ENCODE results near the gene PTPRE.

The PTPRE gene

GRCh38 chr10:128062331-128062880 is 155.5 kb downstream of the PTPRE start:
- no peak for DNase-seq

- DNase-seq: peak; percentile 15
Observed at GRCh38 chr10:128062881-128063563, 156.1 kb downstream of the PTPRE start.

GRCh38 chr10:128063736-128064107 is 156.8 kb downstream of the PTPRE start:
- no peak for DNase-seq

GRCh38 chr10:128064108-128064969 is 157.4 kb downstream of the PTPRE start:
- no peak for DNase-seq

GRCh38 chr10:128064970-128065580 is 158.2 kb downstream of the PTPRE start:
- DNase-seq: no peak

GRCh38 chr10:128065881-128066534 is 159.1 kb downstream of the PTPRE start:
- no peak for DNase-seq

- DNase-seq: no peak
Observed at GRCh38 chr10:128066870-128067382, 160.0 kb downstream of the PTPRE start.

GRCh38 chr10:128067691-128068397 is 160.9 kb downstream of the PTPRE start:
- no peak for DNase-seq

GRCh38 chr10:128068398-128069285 is 161.7 kb downstream of the PTPRE start:
- no peak for DNase-seq

GRCh38 chr10:128069351-128070051 is 162.6 kb downstream of the PTPRE start:
- DNase-seq: peak; percentile 59

GRCh38 chr10:128070161-128070560 is 163.3 kb downstream of the PTPRE start:
- no peak for DNase-seq

- no peak for DNase-seq
Observed at GRCh38 chr10:128070721-128071416, 164.0 kb downstream of the PTPRE start.

GRCh38 chr10:128071417-128071782 is 164.5 kb downstream of the PTPRE start:
- DNase-seq: peak; percentile 22

GRCh38 chr10:128072046-128072445 is 165.1 kb downstream of the PTPRE start:
- no peak for DNase-seq

- no peak for DNase-seq
Observed at GRCh38 chr10:128072941-128073645, 166.2 kb downstream of the PTPRE start.

- DNase-seq: no peak
Observed at GRCh38 chr10:128073890-128074289, 167.0 kb downstream of the PTPRE start.

- no peak for DNase-seq
Observed at GRCh38 chr10:128074589-128074988, 167.7 kb downstream of the PTPRE start.

GRCh38 chr10:128077155-128077875 is 170.4 kb downstream of the PTPRE start:
- DNase-seq: no peak

Data from right kidney (tissue), 1 donor.